Neural cell (in vitro differentiated cells): ENCODE measurements around the gene HOXB7. TPM values are rescaled to one million over a fixed set of nuclear protein-coding genes. Genes with fewer than 3 reads are reported as not detected.

ENCODE experiments used
- H2AFZ ChIP-seq: fragments of 200-600, 300-800 bp; sonication (generic), shearing (Covaris generic); 2 replicates; pipeline ENCODE4 v1.6.0; 2014; ENCODE audit warnings: low read depth, mild to moderate bottlenecking, antibody characterized with exemption, low read length, moderate library complexity
- H3F3A ChIP-seq: fragments of 200-600 bp; shearing (Covaris generic); 2 replicates; pipeline ENCODE4 v1.6.1; 2016; ENCODE audit warnings: mild to moderate bottlenecking, moderate library complexity, mixed read lengths, antibody characterized with exemption, low read length; ENCODE audit not compliant: insufficient read depth, poor library complexity, severe bottlenecking
- H3K27ac ChIP-seq: fragments of 200-600, 300-800 bp; sonication (generic), shearing (Covaris generic); 2 replicates; pipeline ENCODE4 v1.5.1; 2014; ENCODE audit warnings: mild to moderate bottlenecking, low read length, moderate library complexity
- H3K27me3 ChIP-seq: fragments of 300-800, 200-600 bp; sonication (generic), shearing (Covaris generic); 2 replicates; pipeline ENCODE4 v1.6.0; 2014; ENCODE audit warnings: mild to moderate bottlenecking, low read depth, low read length, moderate library complexity; ENCODE audit not compliant: insufficient read depth
- H3K36me3 ChIP-seq: fragments of 300-800, 200-600 bp; sonication (generic), shearing (Covaris generic); 2 replicates; pipeline ENCODE4 v1.5.1; 2014; ENCODE audit warnings: mild to moderate bottlenecking, antibody characterized with exemption, low read length, moderate library complexity; ENCODE audit not compliant: insufficient read depth
- H3K4me2 ChIP-seq: fragments of 300-800, 200-600 bp; sonication (generic), shearing (Covaris generic); 2 replicates; pipeline ENCODE4 v1.6.0; 2014; ENCODE audit warnings: mild to moderate bottlenecking, low read length
- H3K4me3 ChIP-seq: fragments of 300-800, 200-600 bp; sonication (generic), shearing (Covaris generic); 2 replicates; pipeline ENCODE4 v1.5.1; 2014; ENCODE audit warnings: mild to moderate bottlenecking, low read length, moderate library complexity
- H3K79me2 ChIP-seq: fragments of 200-600 bp; shearing (Covaris generic); replicated peaks from 2 replicates; pipeline ENCODE4 v1.6.0; 2014; ENCODE audit warnings: mild to moderate bottlenecking, low read length, moderate library complexity; ENCODE audit not compliant: insufficient read depth
- H3K9ac ChIP-seq: fragments of 300-800, 200-600 bp; sonication (generic), shearing (Covaris generic); 2 replicates; pipeline ENCODE4 v1.6.1; 2016; ENCODE audit warnings: mild to moderate bottlenecking, low read length, mixed read lengths
- H3K9me2 ChIP-seq: fragments of 200-600 bp; shearing (Covaris generic); 2 replicates; pipeline ENCODE4 v1.6.1; 2016; ENCODE audit warnings: mild to moderate bottlenecking, low read length, mixed read lengths; ENCODE audit not compliant: insufficient read depth
- H3K9me3 ChIP-seq: fragments of 200-600, 300-800 bp; sonication (generic), shearing (Covaris generic); 2 replicates; pipeline ENCODE4 v1.6.1; 2016; ENCODE audit warnings: mild to moderate bottlenecking, mixed run types, low read length, moderate library complexity, mixed read lengths
- H4K20me1 ChIP-seq: fragments of 200-600 bp; shearing (Covaris generic); 2 replicates; pipeline ENCODE4 v1.6.1; 2016; ENCODE audit warnings: mild to moderate bottlenecking, mixed run types; ENCODE audit not compliant: insufficient read depth
- EP300 ChIP-seq: fragments of 450-650 bp; conservative IDR thresholded peaks from 2 replicates; pipeline ENCODE4 v1.6.1; 2014; ENCODE audit warnings: antibody characterized with exemption, mild to moderate bottlenecking, moderate library complexity; ENCODE audit not compliant: poor library complexity, severe bottlenecking
- EZH2 ChIP-seq: fragments of 200-600, 300-800 bp; shearing (Covaris generic), sonication (generic); IDR thresholded peaks from 2 replicates; pipeline ENCODE4 v1.6.1; 2014; ENCODE audit warnings: antibody characterized with exemption, low read length, borderline replicate concordance, mild to moderate bottlenecking; ENCODE audit not compliant: insufficient read depth, poor library complexity, severe bottlenecking
- MXI1 ChIP-seq: fragments of 450-650 bp; conservative IDR thresholded peaks from 2 replicates; pipeline ENCODE4 v1.6.1; 2014; ENCODE audit warnings: antibody characterized with exemption, mild to moderate bottlenecking; ENCODE audit not compliant: poor library complexity, severe bottlenecking
- POLR2AphosphoS5 ChIP-seq: IDR thresholded peaks from 2 replicates; pipeline ENCODE4 v1.6.1; 2012
- RAD21 ChIP-seq: fragments of 450-650 bp; conservative IDR thresholded peaks from 2 replicates; pipeline ENCODE4 v1.6.1; 2014; ENCODE audit warnings: antibody characterized with exemption, mild to moderate bottlenecking, moderate library complexity
- SMC3 ChIP-seq: fragments of 450-650 bp; conservative IDR thresholded peaks from 2 replicates; pipeline ENCODE4 v1.6.1; 2014; ENCODE audit warnings: antibody characterized with exemption, mild to moderate bottlenecking, moderate library complexity; ENCODE audit not compliant: poor library complexity
- TAF1 ChIP-seq: IDR thresholded peaks from 2 replicates; pipeline ENCODE4 v1.6.1; 2012; ENCODE audit warnings: low read depth
- polyA plus RNA-seq: library from polyadenylated mRNA; depleted of rRNA; stranded (reverse); fragments of >200 nt; gene quantifications from 2 replicates; pipeline ENCODE4 v1.2.3, GENCODE V29; 2014
- TF ChIP-seq, protein P1 (sequence below): IDR thresholded peaks from 2 replicates; pipeline ENCODE4 v1.6.1; 2012; ENCODE audit warnings: borderline replicate concordance
- TF ChIP-seq, protein P2 (sequence below): fragments of 450-650 bp; IDR thresholded peaks from 2 replicates; pipeline ENCODE4 v1.5.1; 2014; ENCODE audit warnings: antibody characterized with exemption, mild to moderate bottlenecking, moderate library complexity; ENCODE audit not compliant: poor library complexity, severe bottlenecking

HOXB7 gene
- polyA plus RNA-seq, 1 donor from 2014 or later: not detected

DNA sequence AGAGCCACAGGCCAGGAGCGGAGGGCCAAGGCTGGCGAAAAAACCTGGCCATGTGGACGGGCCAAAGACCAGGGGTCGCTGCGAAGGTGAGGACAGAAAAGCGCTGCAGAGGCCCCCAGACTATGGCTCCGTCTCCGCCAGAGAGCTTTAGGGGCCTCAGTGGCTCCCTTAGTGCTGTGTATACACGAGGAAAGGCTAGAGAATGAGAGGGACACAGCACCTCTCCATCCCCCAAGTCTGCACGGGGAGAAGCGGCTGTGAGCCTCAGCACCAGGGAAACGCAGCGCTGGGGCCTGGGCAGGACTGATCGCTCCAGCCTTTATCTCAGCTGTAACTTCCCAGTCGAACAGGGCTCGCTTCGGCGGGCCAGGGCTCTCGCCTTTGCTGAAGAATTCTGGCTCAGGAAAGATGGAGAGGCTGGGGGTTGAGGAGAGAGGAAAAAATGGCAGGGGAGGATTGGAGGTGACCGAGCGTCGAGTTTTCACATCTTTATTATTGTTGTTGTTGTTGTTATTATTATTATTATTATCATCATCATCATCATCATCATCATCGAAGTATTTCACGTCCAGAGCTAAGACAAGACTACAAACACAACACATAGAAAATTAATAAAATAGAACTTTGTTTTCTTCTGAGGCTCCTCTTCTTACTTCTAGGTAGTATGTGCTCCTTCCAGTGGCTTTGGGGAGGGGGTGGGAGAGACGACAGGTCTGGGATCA lies 15.4 kb downstream of the HOXB7 start:
- H3K27me3 ChIP-seq: peaks cover 100% of the 10 kb centered on the region
- H3K4me3 ChIP-seq: no peak overlapping the region
- H3K9me3 ChIP-seq: peaks cover 3% of the 10 kb centered on the region
- no peak overlapping the region for H2AFZ ChIP-seq
- H3F3A ChIP-seq: no peaks in the 10 kb centered on the region
- H3K79me2 ChIP-seq: no peaks in the 10 kb centered on the region
- no peaks in the 10 kb centered on the region for H3K9me2 ChIP-seq
- H3K4me2 ChIP-seq: no peak overlapping the region
- H3K27ac ChIP-seq: no peak overlapping the region
- no peak overlapping the region for H3K9ac ChIP-seq
- TF ChIP-seq EZH2 (no peak), POLR2AphosphoS5 (no peak), SMC3 (no peak), RAD21 (no peak), EP300 (no peak)
- TF ChIP-seq, protein P1, sequence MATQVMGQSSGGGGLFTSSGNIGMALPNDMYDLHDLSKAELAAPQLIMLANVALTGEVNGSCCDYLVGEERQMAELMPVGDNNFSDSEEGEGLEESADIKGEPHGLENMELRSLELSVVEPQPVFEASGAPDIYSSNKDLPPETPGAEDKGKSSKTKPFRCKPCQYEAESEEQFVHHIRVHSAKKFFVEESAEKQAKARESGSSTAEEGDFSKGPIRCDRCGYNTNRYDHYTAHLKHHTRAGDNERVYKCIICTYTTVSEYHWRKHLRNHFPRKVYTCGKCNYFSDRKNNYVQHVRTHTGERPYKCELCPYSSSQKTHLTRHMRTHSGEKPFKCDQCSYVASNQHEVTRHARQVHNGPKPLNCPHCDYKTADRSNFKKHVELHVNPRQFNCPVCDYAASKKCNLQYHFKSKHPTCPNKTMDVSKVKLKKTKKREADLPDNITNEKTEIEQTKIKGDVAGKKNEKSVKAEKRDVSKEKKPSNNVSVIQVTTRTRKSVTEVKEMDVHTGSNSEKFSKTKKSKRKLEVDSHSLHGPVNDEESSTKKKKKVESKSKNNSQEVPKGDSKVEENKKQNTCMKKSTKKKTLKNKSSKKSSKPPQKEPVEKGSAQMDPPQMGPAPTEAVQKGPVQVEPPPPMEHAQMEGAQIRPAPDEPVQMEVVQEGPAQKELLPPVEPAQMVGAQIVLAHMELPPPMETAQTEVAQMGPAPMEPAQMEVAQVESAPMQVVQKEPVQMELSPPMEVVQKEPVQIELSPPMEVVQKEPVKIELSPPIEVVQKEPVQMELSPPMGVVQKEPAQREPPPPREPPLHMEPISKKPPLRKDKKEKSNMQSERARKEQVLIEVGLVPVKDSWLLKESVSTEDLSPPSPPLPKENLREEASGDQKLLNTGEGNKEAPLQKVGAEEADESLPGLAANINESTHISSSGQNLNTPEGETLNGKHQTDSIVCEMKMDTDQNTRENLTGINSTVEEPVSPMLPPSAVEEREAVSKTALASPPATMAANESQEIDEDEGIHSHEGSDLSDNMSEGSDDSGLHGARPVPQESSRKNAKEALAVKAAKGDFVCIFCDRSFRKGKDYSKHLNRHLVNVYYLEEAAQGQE: no peak
- TF ChIP-seq, protein P2, sequence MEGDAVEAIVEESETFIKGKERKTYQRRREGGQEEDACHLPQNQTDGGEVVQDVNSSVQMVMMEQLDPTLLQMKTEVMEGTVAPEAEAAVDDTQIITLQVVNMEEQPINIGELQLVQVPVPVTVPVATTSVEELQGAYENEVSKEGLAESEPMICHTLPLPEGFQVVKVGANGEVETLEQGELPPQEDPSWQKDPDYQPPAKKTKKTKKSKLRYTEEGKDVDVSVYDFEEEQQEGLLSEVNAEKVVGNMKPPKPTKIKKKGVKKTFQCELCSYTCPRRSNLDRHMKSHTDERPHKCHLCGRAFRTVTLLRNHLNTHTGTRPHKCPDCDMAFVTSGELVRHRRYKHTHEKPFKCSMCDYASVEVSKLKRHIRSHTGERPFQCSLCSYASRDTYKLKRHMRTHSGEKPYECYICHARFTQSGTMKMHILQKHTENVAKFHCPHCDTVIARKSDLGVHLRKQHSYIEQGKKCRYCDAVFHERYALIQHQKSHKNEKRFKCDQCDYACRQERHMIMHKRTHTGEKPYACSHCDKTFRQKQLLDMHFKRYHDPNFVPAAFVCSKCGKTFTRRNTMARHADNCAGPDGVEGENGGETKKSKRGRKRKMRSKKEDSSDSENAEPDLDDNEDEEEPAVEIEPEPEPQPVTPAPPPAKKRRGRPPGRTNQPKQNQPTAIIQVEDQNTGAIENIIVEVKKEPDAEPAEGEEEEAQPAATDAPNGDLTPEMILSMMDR: no peak
- H4K20me1 ChIP-seq: no peaks in the 10 kb centered on the region
- H3K36me3 ChIP-seq: no peaks in the 10 kb centered on the region

DNA sequence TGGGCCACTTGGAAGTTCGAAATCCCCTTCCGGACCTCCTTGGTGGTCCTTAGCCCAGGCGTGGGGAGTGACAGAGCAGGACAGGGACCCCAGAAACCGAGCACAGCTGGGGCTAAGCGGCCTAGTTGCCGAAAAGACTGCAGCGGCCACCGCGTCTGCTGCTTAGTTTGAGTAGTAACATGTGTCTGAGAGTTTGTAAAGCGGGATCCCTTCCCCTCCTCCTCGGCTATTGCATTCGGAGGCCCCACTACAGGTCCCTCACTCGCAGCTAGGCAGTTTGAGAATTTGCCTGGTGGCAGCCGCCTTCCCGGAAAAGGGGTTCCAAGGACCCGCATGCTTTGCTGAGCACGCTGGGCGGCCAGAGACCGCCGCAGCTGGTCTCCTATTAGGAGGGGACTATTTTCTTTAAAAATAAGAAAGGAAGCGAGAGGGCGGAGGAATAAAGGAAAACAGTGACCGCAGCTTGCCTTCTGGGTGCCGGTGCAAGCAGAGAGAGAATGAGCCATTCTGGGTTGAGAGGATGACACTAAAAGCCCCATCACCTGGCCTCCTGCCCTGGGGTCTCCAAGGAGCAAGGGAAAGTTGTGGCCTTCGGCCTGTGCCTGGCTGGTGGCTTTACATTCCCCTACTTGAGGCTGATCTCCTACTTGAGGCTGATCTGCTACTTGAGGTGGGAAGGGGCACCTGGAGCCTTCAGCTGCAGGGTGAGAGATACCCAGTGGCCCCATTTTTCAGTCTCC lies 16.1 kb downstream of the HOXB7 start:
- no peak overlapping the region for H3K9ac ChIP-seq
- H3K4me2 ChIP-seq: no peak overlapping the region
- H3K4me3 ChIP-seq: no peak overlapping the region
- no peaks in the 10 kb centered on the region for H3K9me2 ChIP-seq
- H3K9me3 ChIP-seq: peaks cover 3% of the 10 kb centered on the region
- H2AFZ ChIP-seq: no peak overlapping the region
- no peaks in the 10 kb centered on the region for H3F3A ChIP-seq
- H4K20me1 ChIP-seq: no peaks in the 10 kb centered on the region
- no peak overlapping the region for H3K27ac ChIP-seq
- H3K79me2 ChIP-seq: no peaks in the 10 kb centered on the region
- H3K36me3 ChIP-seq: no peaks in the 10 kb centered on the region
- peaks cover 100% of the 10 kb centered on the region for H3K27me3 ChIP-seq
- TF ChIP-seq, protein P2: no peak
- TF ChIP-seq TAF1 (no peak), POLR2AphosphoS5 (no peak), MXI1 (no peak), EP300 (no peak), RAD21 (no peak), SMC3 (no peak), EZH2 (no peak)
- TF ChIP-seq, protein P1: no peak
